Measurements from ENCODE around the gene TSPAN18.
A peak's percentile ranks its signal among the peaks of the same experiment; 100 is the strongest.

Gene TSPAN18

GRCh38 chr11:44726283-44727113 is at the start of gene TSPAN18:
Gene TSPAN18 (plus strand): TSS chr11:44726962. CDS start chr11:44906417, 179,455 bp downstream.
- peak in 2 of 56 donors; percentile 8 to 30 for DNase-seq

- no peak for DNase-seq
Measured at GRCh38 chr11:44680982-44681597, 45.7 kb upstream of the TSPAN18 start.

- no peak for DNase-seq
Measured at GRCh38 chr11:44681698-44682097, 45.1 kb upstream of the TSPAN18 start.

- DNase-seq = no peak
Measured at GRCh38 chr11:44684859-44685281, 41.9 kb upstream of the TSPAN18 start.

GRCh38 chr11:44687388-44687787 is 39.4 kb upstream of the TSPAN18 start:
- DNase-seq = no peak

- no peak for DNase-seq
Measured at GRCh38 chr11:44689265-44689664, 37.5 kb upstream of the TSPAN18 start.

GRCh38 chr11:44690651-44691050 is 36.1 kb upstream of the TSPAN18 start:
- no peak for DNase-seq

GRCh38 chr11:44692460-44692859 is 34.3 kb upstream of the TSPAN18 start:
- no peak for DNase-seq

GRCh38 chr11:44693654-44694119 is 33.1 kb upstream of the TSPAN18 start:
- DNase-seq = no peak

- DNase-seq = no peak
Measured at GRCh38 chr11:44694443-44694842, 32.3 kb upstream of the TSPAN18 start.

GRCh38 chr11:44695169-44695833 is 31.5 kb upstream of the TSPAN18 start:
- DNase-seq = no peak

GRCh38 chr11:44698252-44698912 is 28.4 kb upstream of the TSPAN18 start:
- no peak for DNase-seq

GRCh38 chr11:44699497-44700408 is 27.0 kb upstream of the TSPAN18 start:
- DNase-seq = no peak

- no peak for DNase-seq
Measured at GRCh38 chr11:44701276-44701675, 25.5 kb upstream of the TSPAN18 start.

GRCh38 chr11:44702889-44703288 is 23.9 kb upstream of the TSPAN18 start:
- DNase-seq = no peak

- no peak for DNase-seq
Measured at GRCh38 chr11:44707094-44707493, 19.7 kb upstream of the TSPAN18 start.

- no peak for DNase-seq
Measured at GRCh38 chr11:44708009-44708408, 18.8 kb upstream of the TSPAN18 start.

GRCh38 chr11:44708523-44709280 is 18.1 kb upstream of the TSPAN18 start:
- no peak for DNase-seq

- DNase-seq = no peak
Measured at GRCh38 chr11:44709281-44709562, 17.5 kb upstream of the TSPAN18 start.

GRCh38 chr11:44709966-44710365 is 16.8 kb upstream of the TSPAN18 start:
- DNase-seq = peak in 1 of 56 donors; percentile 24
